Left renal pelvis (tissue), 4 donors: Measurements from ENCODE around the gene CBFA2T3. TPM values are rescaled to one million over a fixed set of nuclear protein-coding genes. Genes with fewer than 3 reads are reported as not detected.
"Not testable (repeated sequence)": the region's sequence is repeated elsewhere in the genome, so short reads cannot be mapped to it uniquely, and the experiment has no call there.

Experiments
- DNase-seq, 4 donors: peaks; one replicate each; pipeline ENCODE4 v3.0.0-alpha.2; 2013; ENCODE audit warnings: low read depth in 4 of 4, low spot score in 3 of 4
- polyA plus RNA-seq, 4 donors: library from polyadenylated mRNA; unstranded; fragments of 120-200 nt; gene quantifications; one replicate each; pipeline ENCODE4 v1.2.1, GENCODE V29; 2013; ENCODE audit not compliant: insufficient read length in 4 of 4

Gene CBFA2T3
- polyA plus RNA-seq, 4 donors = 2.7 to 3.5 (median 3.2) TPM

GRCh38 chr16:88896238-88897070, 80.6 kb downstream of the CBFA2T3 start:
- no peak for DNase-seq

DNA sequence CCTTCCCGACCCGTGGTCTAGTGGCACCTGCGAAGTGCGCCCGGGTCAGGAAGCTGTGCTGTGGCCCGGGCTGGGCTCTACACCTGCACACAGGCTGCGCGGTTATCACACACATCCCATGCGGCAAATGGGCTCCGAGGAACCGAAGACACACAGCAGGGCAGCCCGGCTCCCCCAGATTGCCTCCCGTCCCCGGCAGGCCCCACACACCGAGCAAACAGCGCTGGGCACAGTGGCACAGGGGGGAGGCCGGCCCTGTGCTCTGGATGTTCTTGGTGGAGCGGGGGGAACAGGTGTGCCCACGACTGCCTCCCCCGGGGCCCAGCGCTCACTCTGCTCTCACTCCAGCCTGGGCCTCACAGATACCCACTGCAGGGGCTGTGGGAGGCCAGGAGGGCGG, 81.7 kb downstream of the CBFA2T3 start:
- DNase-seq = no peak

DNA sequence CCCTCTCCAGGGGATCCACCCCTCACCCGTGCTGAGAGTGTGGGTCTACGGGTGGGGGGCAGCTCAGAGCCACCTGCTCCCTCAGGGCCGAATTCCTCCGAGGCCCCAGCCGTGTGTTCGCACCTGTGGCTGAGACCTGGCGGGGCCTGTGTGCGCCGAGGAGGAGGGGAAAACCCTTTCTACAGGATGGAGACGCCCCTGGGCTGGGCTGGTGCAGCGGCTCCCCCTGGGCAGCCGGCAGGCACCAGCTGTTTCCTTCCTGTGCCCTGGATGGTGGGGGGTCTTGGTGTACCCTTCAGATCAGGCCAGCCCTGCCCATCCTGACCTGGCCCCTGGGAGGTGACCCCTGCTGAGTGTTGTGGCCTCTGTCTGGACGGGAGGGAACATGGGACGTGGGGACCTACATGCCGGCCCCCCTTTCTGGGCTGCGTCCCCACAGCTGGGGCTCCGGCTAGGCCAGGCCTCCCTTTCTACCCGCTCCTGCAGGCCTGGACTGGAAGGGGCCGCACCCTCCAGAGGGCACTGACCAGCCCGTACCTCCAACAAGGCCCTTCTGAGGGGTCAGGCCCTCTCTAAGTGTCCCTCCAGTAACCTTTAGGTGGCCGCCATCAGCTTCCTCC, 82.2 kb downstream of the CBFA2T3 start:
- no peak for DNase-seq

- DNase-seq = not testable (repeated sequence)
Measured at GRCh38 chr16:88894266-88894665, 82.7 kb downstream of the CBFA2T3 start.

DNA sequence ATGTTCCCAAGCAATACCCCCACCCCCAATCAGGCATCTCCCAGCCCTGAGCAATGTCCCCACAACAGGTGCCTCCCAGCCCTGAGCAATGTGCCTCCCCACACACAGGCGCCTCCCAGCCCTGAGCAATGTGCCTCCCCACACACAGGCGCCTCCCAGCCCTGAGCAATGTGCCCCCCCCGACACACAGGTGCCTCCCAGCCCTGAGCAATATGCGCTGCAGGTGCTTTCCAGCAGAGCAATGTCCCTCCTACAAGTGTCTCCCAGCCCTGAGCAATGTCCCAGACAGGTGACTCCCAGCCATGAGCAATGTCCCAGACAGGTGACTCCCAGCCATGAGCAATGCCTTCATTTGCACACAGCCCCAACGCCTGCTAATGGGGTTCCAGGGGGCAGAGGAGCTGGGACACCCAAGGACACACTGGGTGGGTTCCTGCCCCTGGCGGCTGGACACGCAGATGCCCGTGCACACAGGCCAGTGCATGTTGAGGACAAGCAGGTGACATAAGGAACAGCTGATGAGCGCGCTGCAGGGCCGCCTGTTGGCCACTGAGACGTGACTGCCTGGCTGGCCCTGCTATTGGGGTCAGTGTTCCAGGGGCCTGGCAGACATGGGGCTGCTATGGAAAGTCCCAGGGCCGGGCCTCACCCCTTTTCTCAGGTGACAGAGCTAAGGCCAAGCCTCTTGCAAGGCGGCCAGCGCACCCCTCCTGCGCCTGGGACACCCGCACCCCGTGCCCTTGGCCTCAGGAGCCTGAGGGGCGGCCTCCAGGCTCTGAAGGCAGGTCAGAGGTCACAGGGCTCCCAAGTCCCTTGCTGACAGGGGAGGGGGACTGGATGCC, 83.7 kb downstream of the CBFA2T3 start:
- no peak for DNase-seq

- DNase-seq = no peak
Measured at GRCh38 chr16:88892065-88892464, 84.9 kb downstream of the CBFA2T3 start.

GRCh38 chr16:88891083-88891482, 85.9 kb downstream of the CBFA2T3 start:
- no peak for DNase-seq

- not testable (repeated sequence) for DNase-seq
Measured at GRCh38 chr16:88889702-88890352, 87.2 kb downstream of the CBFA2T3 start.

- no peak for DNase-seq
Measured at GRCh38 chr16:88888461-88889387, 88.3 kb downstream of the CBFA2T3 start.

- DNase-seq = no peak
Measured at GRCh38 chr16:88888057-88888456, 89.0 kb downstream of the CBFA2T3 start.

DNA sequence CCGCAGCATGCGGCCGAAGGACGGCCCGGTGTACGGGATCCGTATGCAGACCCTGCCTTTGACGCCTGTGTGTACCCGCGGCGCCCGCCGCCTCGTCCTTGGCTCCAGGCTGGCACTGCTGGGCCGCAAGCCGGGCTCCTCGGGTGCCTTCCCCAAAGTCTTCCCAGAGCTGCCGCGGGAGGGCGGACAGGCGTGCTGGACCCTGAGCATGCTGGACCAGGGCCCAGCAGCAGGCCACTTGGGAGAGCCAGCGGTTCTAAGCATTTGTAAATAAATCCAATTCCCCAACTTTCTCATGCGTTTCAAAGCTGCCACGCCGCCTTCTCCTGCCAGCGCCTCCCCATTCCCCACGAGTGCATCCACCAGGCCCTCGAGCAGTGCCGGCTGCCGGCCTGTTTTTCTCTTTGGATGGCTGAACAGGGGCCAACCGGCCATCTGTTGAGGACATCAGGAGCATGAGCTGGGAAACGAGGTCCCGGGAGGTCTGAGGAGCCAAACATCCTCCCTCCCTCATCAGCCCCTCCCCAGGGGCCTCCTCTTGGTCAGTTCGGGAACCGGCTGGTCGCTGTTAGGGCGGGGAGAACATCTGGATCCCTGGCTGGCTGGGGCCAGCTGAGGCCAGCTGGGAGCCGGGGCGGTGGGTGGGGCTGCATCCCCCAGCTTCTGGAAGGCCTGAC, 90.0 kb downstream of the CBFA2T3 start:
- peak in 3 of 4 donors; percentile 16 to 35 (median 34) for DNase-seq

DNA sequence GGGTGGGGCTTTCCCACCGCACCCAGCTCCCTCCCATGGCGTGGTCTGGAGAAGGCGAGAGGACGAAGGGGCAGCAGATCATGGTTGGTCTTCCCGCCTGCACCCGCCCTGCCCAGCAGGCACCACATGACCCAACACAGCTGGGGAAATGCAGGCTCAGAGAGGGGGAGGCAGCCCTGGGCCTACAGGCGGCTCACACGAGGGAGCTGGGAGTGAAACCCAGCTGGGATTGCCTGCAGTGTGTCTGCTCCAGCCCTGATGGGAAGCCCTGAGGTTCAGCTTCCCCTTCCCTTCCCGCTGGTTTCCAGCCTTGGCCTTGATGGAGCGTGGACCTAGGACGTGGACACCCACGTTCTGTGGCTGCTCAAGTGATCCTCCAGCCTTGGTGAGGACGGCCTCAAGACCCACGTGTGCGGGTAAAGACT, 90.6 kb downstream of the CBFA2T3 start:
- DNase-seq = no peak

- DNase-seq = no peak
Measured at GRCh38 chr16:88885693-88886280, 91.2 kb downstream of the CBFA2T3 start.

DNA sequence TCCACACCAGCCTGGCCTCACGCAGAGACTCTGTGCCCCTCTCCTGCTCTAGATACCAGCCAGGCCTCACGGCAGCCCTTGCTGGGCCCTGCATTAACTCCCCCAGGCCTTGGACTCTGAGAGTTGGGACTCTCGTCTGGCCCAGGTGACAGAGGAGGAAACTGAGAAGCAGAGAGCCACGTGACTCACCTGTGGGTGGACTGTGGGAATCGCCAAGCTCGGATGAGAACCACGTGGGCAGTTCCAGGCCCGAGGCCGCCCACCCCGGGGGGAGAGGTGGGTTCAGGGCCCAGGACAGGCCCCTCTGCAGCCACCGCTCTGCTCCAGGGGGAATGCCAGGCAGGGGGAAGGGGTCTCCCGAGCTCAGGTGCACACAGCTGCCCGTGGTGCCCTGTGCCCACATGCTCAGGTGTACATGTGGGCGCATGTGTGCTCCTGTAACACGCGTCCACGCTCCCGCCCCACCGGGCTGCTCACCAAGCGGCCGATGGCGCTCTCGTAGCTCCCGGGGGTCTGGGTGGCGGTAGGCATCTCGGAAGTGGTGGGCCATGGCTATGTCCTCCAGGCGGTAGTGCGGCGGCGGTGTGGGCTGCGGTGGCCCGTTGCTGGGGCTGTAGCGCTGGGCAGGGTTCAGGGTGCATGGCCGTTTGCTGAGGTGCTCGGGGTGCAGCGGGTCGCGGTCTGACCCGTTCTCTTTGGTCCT, 92.3 kb downstream of the CBFA2T3 start:
- no peak for DNase-seq

- DNase-seq = no peak
Measured at GRCh38 chr16:88883946-88884345, 93.1 kb downstream of the CBFA2T3 start.

- DNase-seq = no peak
Measured at GRCh38 chr16:88883117-88883895, 93.7 kb downstream of the CBFA2T3 start.

- no peak for DNase-seq
Measured at GRCh38 chr16:88882358-88883030, 94.5 kb downstream of the CBFA2T3 start.
